PFSK-1 (cell line): ENCODE results near the gene GMDS.

Experiments
- FOXP2 ChIP-seq: optimal IDR thresholded peaks from 2 replicates; pipeline ENCODE3; 2011; ENCODE audit warnings: borderline replicate concordance, control low read depth, inconsistent platforms; ENCODE audit not compliant: insufficient read depth; ENCODE audit errors: extremely low read length, extremely low read depth
- POLR2AphosphoS5 ChIP-seq: IDR thresholded peaks from 2 replicates; pipeline ENCODE4 v1.6.1; 2012; ENCODE audit warnings: low read depth, mild to moderate bottlenecking, control low read depth, low read length, moderate library complexity
- TAF1 ChIP-seq: IDR thresholded peaks from 2 replicates; pipeline ENCODE4 v1.6.1; 2012; ENCODE audit warnings: low read length, control low read depth, borderline replicate concordance; ENCODE audit not compliant: insufficient read depth
- TF ChIP-seq, protein P1 (sequence below), 2 experiments: IDR thresholded peaks; 2 replicates each; pipeline versions ENCODE4 v1.6.1 to v1.8.0; 2011 to 2012; ENCODE audit warnings: low read depth in 2 of 2, low read length in 2 of 2, control low read depth in 1 of 2, inconsistent platforms in 1 of 2, mild to moderate bottlenecking in 1 of 2, moderate library complexity in 1 of 2; ENCODE audit not compliant: insufficient read depth in 1 of 2

DNA sequence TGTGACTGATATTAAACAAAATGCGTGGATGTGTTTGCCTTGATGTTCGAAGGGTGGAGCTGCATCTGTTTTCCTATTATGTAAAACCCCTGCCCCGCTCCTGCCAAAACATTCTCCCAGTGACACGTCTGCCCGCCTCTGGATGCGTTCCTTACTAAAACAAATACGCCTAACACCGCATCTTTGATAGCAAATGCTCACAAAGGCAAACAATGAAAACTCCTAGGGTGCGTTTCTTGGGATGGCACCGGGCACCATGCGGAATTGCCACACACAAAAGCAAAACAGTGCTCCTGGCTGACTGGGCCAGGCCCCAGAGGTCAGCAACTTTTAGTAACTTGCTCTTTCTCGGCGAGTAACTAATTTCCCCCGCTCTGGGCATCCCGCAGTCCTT is 644.6 kb downstream of the GMDS start:
- TF ChIP-seq POLR2AphosphoS5, result no peak
- no peak for TF ChIP-seq FOXP2
- no peak for TF ChIP-seq TAF1
- TF ChIP-seq, protein P1, sequence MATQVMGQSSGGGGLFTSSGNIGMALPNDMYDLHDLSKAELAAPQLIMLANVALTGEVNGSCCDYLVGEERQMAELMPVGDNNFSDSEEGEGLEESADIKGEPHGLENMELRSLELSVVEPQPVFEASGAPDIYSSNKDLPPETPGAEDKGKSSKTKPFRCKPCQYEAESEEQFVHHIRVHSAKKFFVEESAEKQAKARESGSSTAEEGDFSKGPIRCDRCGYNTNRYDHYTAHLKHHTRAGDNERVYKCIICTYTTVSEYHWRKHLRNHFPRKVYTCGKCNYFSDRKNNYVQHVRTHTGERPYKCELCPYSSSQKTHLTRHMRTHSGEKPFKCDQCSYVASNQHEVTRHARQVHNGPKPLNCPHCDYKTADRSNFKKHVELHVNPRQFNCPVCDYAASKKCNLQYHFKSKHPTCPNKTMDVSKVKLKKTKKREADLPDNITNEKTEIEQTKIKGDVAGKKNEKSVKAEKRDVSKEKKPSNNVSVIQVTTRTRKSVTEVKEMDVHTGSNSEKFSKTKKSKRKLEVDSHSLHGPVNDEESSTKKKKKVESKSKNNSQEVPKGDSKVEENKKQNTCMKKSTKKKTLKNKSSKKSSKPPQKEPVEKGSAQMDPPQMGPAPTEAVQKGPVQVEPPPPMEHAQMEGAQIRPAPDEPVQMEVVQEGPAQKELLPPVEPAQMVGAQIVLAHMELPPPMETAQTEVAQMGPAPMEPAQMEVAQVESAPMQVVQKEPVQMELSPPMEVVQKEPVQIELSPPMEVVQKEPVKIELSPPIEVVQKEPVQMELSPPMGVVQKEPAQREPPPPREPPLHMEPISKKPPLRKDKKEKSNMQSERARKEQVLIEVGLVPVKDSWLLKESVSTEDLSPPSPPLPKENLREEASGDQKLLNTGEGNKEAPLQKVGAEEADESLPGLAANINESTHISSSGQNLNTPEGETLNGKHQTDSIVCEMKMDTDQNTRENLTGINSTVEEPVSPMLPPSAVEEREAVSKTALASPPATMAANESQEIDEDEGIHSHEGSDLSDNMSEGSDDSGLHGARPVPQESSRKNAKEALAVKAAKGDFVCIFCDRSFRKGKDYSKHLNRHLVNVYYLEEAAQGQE (IDR thresholded peaks at IDR 0.05; ENCODE audit: insufficient read depth in 1 of 2, low read depth in 2 of 2, low read length in 2 of 2), result no peak
